ENCODE data around the gene ZNF772. TPM values are rescaled to one million over a fixed set of nuclear protein-coding genes. Genes with fewer than 3 reads are reported as not detected.
A peak's percentile ranks its signal among the peaks of the same experiment; 100 is the strongest.

The ZNF772 gene
- total and polyA plus RNA-seq, 8 donors: 1.3 to 8.9 (median 3.8) TPM

GRCh38 chr19:57435062-57435978 lies 42.0 kb downstream of the ZNF772 start, which contains the start of gene ZNF749:
Gene ZNF749 (plus strand): TSS chr19:57435325. CDS start chr19:57435579, 254 bp downstream.
- H3K27ac ChIP-seq: peak within 1 kb of the TSS in 2 of 4 donors; percentile 39
- ATAC-seq (peak; percentile 100), DNase-seq (peak; percentile 90 to 99 (median 98)), FAIRE-seq (peak; percentile 95)
- no peaks in the 10 kb centered on the region for H3K27me3 ChIP-seq
- intact Hi-C loops (cut with DNase I): no loop called here
- H3K9me3 ChIP-seq: no peaks in the 10 kb centered on the region
- WGBS, 2 donors: 0 to 1% methylated on average over 61 of the region's 61 CpGs
- no peak for TF ChIP-seq CTCF (IDR thresholded peaks at IDR 0.05)
- H3K36me3 ChIP-seq: no peaks in the 10 kb centered on the region
- H3K4me3 ChIP-seq: peak within 1 kb of the TSS; percentile 60 to 94 (median 68)
- H3K4me1 ChIP-seq: peaks cover 0 to 4% (median 0%) of the 10 kb centered on the region in 3 donors

- 24% methylated on average over 15 of the region's 15 CpGs for WGBS, 2 donors
- FAIRE-seq (no peak), ATAC-seq (peak; percentile 5 to 22 (median 8)), DNase-seq (no peak)
- intact Hi-C loops (cut with DNase I): no loop called here
- Histone ChIP-seq H3K9me3 (no peaks in the 10 kb centered on the region), H3K27ac (no peak overlapping the region), H3K4me1 (peaks cover 0 to 4% (median 0%) of the 10 kb centered on the region in 3 donors), H3K27me3 (no peaks in the 10 kb centered on the region), H3K4me3 (peak overlapping the region; percentile 60 to 94 (median 68)), H3K36me3 (no peaks in the 10 kb centered on the region)
- TF ChIP-seq CTCF (IDR thresholded peaks at IDR 0.05): no peak
These were observed 42.8 kb downstream of the ZNF772 start for GRCh38 chr19:57434386-57435061.

- DNase-seq (no peak), ATAC-seq (no peak), FAIRE-seq (no peak)
- H3K27ac ChIP-seq: no peak overlapping the region
- H3K27me3 ChIP-seq: no peaks in the 10 kb centered on the region
- H3K4me1 ChIP-seq: no peaks in the 10 kb centered on the region
- intact Hi-C loops (cut with DNase I): no loop called here
- peaks cover 0 to 35% (median 6%) of the 10 kb centered on the region in 3 donors for H3K36me3 ChIP-seq
- no peak for TF ChIP-seq CTCF (IDR thresholded peaks at IDR 0.05)
- no peak overlapping the region for H3K4me3 ChIP-seq
- WGBS, 2 donors: 95 to 100% methylated on average over 3 of the region's 3 CpGs
- peaks cover 0 to 5% (median 0%) of the 10 kb centered on the region in 4 donors for H3K9me3 ChIP-seq
These were observed 56.3 kb downstream of the ZNF772 start for GRCh38 chr19:57421037-57421436.

DNA sequence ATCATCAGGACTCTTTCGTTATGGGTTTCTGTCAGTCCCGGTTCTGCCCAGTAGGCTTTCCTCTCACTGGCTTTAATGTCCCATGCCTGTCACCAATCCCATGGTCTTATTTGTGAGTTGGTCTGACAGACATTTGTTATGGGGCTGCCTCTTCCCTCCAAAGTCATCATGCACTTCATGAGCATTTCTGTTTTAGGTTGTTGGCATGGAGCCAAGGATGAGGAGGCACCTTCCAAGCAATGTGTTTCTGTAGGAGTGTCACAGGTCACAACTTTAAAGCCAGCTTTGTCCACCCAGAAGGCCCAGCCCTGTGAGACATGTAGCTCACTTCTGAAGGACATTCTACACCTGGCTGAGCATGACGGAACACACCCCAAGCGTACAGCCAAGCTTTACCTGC lies 57.9 kb downstream of the ZNF772 start:
- peaks cover 0 to 5% (median 0%) of the 10 kb centered on the region in 4 donors for H3K9me3 ChIP-seq
- H3K4me1 ChIP-seq: no peaks in the 10 kb centered on the region
- H3K4me3 ChIP-seq: no peak overlapping the region
- TF ChIP-seq CTCF (IDR thresholded peaks at IDR 0.05): no peak
- intact Hi-C loops (cut with DNase I): no loop called here
- DNase-seq (no peak), FAIRE-seq (no peak), ATAC-seq (no peak)
- H3K27ac ChIP-seq: no peak overlapping the region
- H3K27me3 ChIP-seq: no peaks in the 10 kb centered on the region
- WGBS, 2 donors: 98% methylated on average over 4 of the region's 4 CpGs
- peaks cover 0 to 35% (median 6%) of the 10 kb centered on the region in 3 donors for H3K36me3 ChIP-seq

Other genes starting within 250 kb of the ZNF772 start
- gene AURKC, start 246.5 kb downstream of the ZNF772 start, total RNA-seq: under 1 TPM; 0.28 to 0.87 (median 0.64) TPM
- gene AURKC, start 246.5 kb downstream of the ZNF772 start, polyA plus RNA-seq: 1 to 10 TPM; 1.1 to 2.3 TPM
- 1 to 10 TPM; 4.1 to 8.9 (median 5.2) TPM for gene ZNF805, start 236.9 kb downstream of the ZNF772 start, total RNA-seq
- under 1 TPM; 0.75 to 0.95 TPM for gene ZNF805, start 236.9 kb downstream of the ZNF772 start, polyA plus RNA-seq
- 10 to 100 TPM; 15.9 to 30.9 (median 24.6) TPM for gene ZNF460, start 197.1 kb downstream of the ZNF772 start, total RNA-seq
- gene ZNF460, start 197.1 kb downstream of the ZNF772 start, polyA plus RNA-seq: 1 to 10 TPM in 1 of 2 donors, under 1 TPM in 1; 0.45 to 3.8 TPM
- gene ZNF543, start 157.1 kb downstream of the ZNF772 start, total RNA-seq: 1 to 10 TPM; 1.3 to 4.1 (median 1.5) TPM
- gene ZNF543, start 157.1 kb downstream of the ZNF772 start, polyA plus RNA-seq: 1 to 10 TPM in 1 of 2 donors, under 1 TPM in 1; 0.76 to 1.4 TPM
- 1 to 10 TPM; 1.9 to 4.6 (median 2.5) TPM for gene ZNF304, start 126.3 kb downstream of the ZNF772 start, total RNA-seq
- gene ZNF304, start 126.3 kb downstream of the ZNF772 start, polyA plus RNA-seq: 1 to 10 TPM; 1.1 to 3.3 TPM
- gene TRAPPC2B, start 114.0 kb downstream of the ZNF772 start, total RNA-seq: 1 to 10 TPM; 2.1 to 3.2 (median 2.5) TPM
- gene TRAPPC2B, start 114.0 kb downstream of the ZNF772 start, polyA plus RNA-seq: 10 to 100 TPM in 1 of 2 donors, 1 to 10 TPM in 1; 9.3 to 14.7 TPM
- gene ZNF547, start 114.0 kb downstream of the ZNF772 start, total RNA-seq: 1 to 10 TPM in 5 of 6 donors, under 1 TPM in 1; 0.60 to 1.4 (median 1.1) TPM
- gene ZNF547, start 114.0 kb downstream of the ZNF772 start, polyA plus RNA-seq: 1 to 10 TPM; 1.3 to 4.1 TPM
- 1 to 10 TPM; 3.5 to 8.7 (median 5.1) TPM for gene ZNF548, start 87.7 kb downstream of the ZNF772 start, total RNA-seq
- gene ZNF548, start 87.7 kb downstream of the ZNF772 start, polyA plus RNA-seq: 1 to 10 TPM; 3.7 to 5.2 TPM
- 1 to 10 TPM; 3.7 to 6.8 (median 4.7) TPM for gene ZNF17, start 66.4 kb downstream of the ZNF772 start, total RNA-seq
- gene ZNF17, start 66.4 kb downstream of the ZNF772 start, polyA plus RNA-seq: 1 to 10 TPM; 2.3 to 2.7 TPM
- gene ZNF749, start 42.2 kb downstream of the ZNF772 start, total RNA-seq: 1 to 10 TPM; 4.2 to 7.2 (median 5.2) TPM
- gene ZNF749, start 42.2 kb downstream of the ZNF772 start, polyA plus RNA-seq: 1 to 10 TPM; 2.1 to 4.5 TPM
- under 1 TPM; 0.12 to 0.32 (median 0.27) TPM for gene VN1R1, start 20.4 kb downstream of the ZNF772 start, total RNA-seq
- gene VN1R1, start 20.4 kb downstream of the ZNF772 start, polyA plus RNA-seq: under 1 TPM; 0.11 to 0.80 TPM
- 1 to 10 TPM; 1.7 to 4.4 (median 3.0) TPM for gene ZNF419, start 10.2 kb upstream of the ZNF772 start, total RNA-seq
- 1 to 10 TPM; 3.5 to 7.6 TPM for gene ZNF419, start 10.2 kb upstream of the ZNF772 start, polyA plus RNA-seq
- 1 to 10 TPM; 2.6 to 4.0 (median 3.2) TPM for gene ZNF773, start 22.4 kb upstream of the ZNF772 start, total RNA-seq
- gene ZNF773, start 22.4 kb upstream of the ZNF772 start, polyA plus RNA-seq: 1 to 10 TPM in 1 of 2 donors, under 1 TPM in 1; 0.99 to 3.6 TPM
- gene ZNF549, start 49.8 kb upstream of the ZNF772 start, total RNA-seq: 1 to 10 TPM; 1.2 to 3.5 (median 1.9) TPM
- gene ZNF549, start 49.8 kb upstream of the ZNF772 start, polyA plus RNA-seq: 1 to 10 TPM; 1.5 to 2.9 TPM
- gene ZNF550, start 82.3 kb upstream of the ZNF772 start, total RNA-seq: 1 to 10 TPM; 2.1 to 6.8 (median 3.4) TPM
- 1 to 10 TPM; 2.1 to 2.8 TPM for gene ZNF550, start 82.3 kb upstream of the ZNF772 start, polyA plus RNA-seq
- gene ZNF416, start 101.3 kb upstream of the ZNF772 start, total RNA-seq: 1 to 10 TPM; 1.3 to 2.7 (median 1.9) TPM
- gene ZNF416, start 101.3 kb upstream of the ZNF772 start, polyA plus RNA-seq: 1 to 10 TPM in 1 of 2 donors, under 1 TPM in 1; 0.91 to 1.9 TPM
- 1 to 10 TPM in 4 of 6 donors, under 1 TPM in 2; 0.63 to 2.8 (median 1.0) TPM for gene ZIK1, start 106.6 kb upstream of the ZNF772 start, total RNA-seq
- 1 to 10 TPM in 1 of 2 donors, under 1 TPM in 1; 0.87 to 3.0 TPM for gene ZIK1, start 106.6 kb upstream of the ZNF772 start, polyA plus RNA-seq
- gene ZNF530, start 122.3 kb upstream of the ZNF772 start, total RNA-seq: 1 to 10 TPM in 3 of 6 donors, under 1 TPM in 3; 0.85 to 1.8 (median 1.1) TPM
- 1 to 10 TPM in 1 of 2 donors, under 1 TPM in 1; 0.76 to 2.3 TPM for gene ZNF530, start 122.3 kb upstream of the ZNF772 start, polyA plus RNA-seq
- gene ZNF134, start 136.7 kb upstream of the ZNF772 start, total RNA-seq: 1 to 10 TPM; 4.5 to 9.8 (median 5.8) TPM
- gene ZNF134, start 136.7 kb upstream of the ZNF772 start, polyA plus RNA-seq: 1 to 10 TPM; 2.3 to 7.1 TPM
- 1 to 10 TPM; 2.1 to 8.6 (median 4.4) TPM for gene ZNF211, start 155.6 kb upstream of the ZNF772 start, total RNA-seq
- 10 to 100 TPM in 1 of 2 donors, 1 to 10 TPM in 1; 6.0 to 14.3 TPM for gene ZNF211, start 155.6 kb upstream of the ZNF772 start, polyA plus RNA-seq
- gene ZSCAN4, start 191.4 kb upstream of the ZNF772 start, total RNA-seq: under 1 TPM in 1 of 6 donors, not detected in 5; 0.09 TPM
- under 1 TPM in 1 of 2 donors, not detected in 1; 0.05 TPM for gene ZSCAN4, start 191.4 kb upstream of the ZNF772 start, polyA plus RNA-seq
- gene ZNF551, start 204.4 kb upstream of the ZNF772 start, total RNA-seq: 1 to 10 TPM; 2.2 to 3.2 (median 2.5) TPM
- gene ZNF551, start 204.4 kb upstream of the ZNF772 start, polyA plus RNA-seq: 1 to 10 TPM; 1.1 to 1.5 TPM
- gene ZNF154, start 231.6 kb upstream of the ZNF772 start, total RNA-seq: 1 to 10 TPM; 1.5 to 4.6 (median 2.3) TPM
- gene ZNF154, start 231.6 kb upstream of the ZNF772 start, polyA plus RNA-seq: 1 to 10 TPM; 3.1 to 3.4 TPM

Measured in pancreas (tissue), 10 donors.